HG02642 (cell line): ENCODE measurements around the gene HLA-DQB1.
"Not testable (repeated sequence)": the region's sequence is repeated elsewhere in the genome, so short reads cannot be mapped to it uniquely, and the experiment has no call there.

Source experiments
- ATAC-seq: cut with Tn5 transposase; IDR thresholded peaks from one replicate; pipeline ENCODE4 v1.9.1; 2021; ENCODE audit warnings: mild to moderate bottlenecking; ENCODE audit not compliant: unreplicated experiment, poor library complexity

Gene HLA-DQB1

DNA sequence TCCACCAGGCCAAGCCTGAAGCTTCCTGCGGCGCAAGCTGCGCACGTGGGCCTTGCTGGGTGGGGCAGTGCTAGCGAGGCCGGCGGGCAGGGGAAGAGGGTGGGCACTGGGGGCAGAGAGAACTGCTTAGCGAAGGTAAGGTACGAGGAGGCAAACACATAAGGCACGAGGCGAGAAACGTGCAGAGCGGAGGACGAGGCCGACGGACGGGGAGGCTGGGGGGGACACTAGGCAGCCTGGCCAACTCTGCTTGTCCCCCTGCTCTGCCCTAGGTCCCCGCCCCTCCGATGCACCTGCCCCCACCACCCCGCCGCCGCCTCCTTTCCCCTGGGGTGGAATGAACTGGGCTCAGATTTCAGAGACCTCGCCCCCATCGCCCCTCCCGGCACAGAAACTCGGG, 2.1 kb downstream of the HLA-DQB1 start:
- no peak for ATAC-seq

DNA sequence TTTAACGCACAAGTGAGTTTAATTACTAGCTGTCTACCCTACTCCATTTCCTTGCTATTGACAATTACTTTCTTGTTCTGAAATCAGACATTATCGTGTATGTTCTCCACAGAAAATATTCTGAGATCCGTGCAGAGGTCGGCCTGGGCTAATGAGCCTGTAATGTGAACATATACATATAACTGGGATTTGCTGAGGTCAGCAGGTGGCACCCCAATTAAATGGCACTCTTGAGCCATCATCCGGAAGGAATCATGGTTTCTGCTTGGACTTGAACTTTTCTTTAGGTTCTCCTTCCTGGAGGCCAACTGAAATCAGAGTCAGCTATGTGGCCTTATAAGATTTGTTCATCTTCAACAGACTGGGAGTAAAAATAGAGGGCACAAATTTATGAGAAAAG, 3.6 kb downstream of the HLA-DQB1 start:
- no peak for ATAC-seq

DNA sequence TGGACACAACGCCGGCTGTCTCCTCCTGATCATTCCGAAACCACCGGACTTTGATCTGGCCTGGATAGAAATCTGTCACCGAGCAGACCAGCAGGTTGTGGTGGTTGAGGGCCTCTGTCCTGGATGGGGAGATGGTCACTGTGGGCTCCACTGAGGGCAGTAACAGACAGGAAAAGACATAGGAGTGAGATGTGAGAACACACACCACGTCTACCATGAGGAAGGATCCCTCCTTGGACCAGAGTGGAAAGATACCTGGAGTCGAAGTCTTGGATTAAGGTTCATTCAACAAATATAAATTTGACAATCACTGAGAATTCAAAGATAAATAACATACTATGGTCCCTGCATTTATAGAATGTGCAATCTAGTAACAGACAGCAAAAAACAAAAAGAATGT, 4.4 kb downstream of the HLA-DQB1 start:
- ATAC-seq, result no peak

DNA sequence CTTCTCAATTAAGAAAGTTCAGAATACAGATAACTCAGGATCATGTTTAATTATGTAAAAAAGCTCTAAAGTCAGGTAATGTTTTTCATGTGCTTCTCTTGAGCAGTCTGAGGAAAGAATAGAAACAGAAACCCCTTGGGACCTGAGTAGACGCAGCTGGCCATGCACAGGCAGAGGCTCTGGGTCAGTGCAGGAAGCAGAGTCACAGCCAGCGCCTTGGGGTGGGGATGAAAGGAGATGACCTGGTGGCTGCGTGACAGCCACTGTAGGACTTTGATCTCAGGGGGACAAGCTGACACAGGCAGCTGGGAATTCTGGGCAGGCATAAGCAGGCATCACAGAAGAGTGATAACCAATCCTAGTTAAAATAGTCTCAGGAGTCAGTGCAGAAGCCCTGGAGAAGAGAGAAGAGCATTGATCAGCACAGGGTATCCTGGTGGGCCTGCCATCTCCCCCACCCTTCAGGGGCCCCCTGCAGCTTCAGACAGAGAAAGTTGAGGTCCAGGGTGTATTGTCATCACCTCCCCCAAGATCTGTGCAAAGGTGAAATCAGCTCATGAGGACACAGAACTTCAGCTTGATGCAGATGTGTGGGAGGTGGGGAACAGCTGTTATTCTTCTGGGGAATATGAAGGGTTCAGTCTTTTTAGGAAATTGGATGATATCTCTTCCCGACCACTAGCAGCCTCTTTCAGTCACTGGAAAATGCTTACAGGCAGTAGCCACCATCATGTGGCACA, 6.4 kb downstream of the HLA-DQB1 start:
- peak; percentile 77 for ATAC-seq

DNA sequence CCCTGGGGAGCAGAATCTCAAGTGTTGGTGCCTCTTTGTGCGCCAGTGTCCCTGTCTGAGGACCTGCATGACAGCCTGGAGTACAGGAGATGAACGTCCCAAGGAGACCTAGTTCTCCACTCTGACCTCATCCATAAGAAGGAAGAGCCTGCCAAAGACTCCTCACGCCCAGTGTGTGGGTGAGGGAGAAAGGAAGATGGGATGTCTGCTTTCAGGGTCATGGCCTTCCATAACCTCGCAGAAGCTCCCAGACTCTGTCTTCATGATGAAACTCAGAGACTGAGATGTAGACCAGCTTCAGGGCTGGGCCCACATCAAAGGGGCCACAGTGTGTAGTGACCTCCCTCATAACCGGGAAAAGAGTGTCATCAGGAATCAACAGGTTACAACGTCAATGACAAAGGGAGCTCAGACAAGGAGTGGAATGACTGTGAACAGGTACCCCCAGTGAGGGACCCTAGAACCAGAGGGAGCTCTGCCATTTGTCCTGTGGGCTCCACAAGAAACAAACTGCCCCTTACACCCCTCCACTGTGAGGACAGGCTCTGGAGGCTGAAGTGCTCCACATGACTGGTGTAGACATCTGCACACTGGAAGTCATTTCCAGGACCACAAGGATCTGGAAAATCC, 8.1 kb downstream of the HLA-DQB1 start:
- ATAC-seq, result no peak

DNA sequence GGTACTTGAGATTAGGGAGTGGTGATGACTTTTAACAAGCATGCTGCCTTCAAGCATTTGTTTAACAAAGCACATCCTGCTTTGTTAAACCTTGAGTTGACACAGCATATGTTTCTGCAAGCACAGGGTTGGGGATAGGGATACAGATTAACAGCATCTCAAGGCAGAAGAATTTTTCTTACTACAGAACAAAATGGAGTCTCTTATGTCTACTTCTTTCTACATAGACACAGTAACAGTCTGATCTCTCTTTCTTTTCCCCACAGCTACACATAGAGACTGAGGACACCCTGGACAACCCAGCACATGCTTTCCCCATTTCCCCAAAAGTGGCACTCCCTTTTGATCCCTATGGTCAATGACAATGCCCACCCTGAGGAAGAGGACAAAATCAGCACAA, 8.6 kb downstream of the HLA-DQB1 start:
- ATAC-seq, result not testable (repeated sequence)

DNA sequence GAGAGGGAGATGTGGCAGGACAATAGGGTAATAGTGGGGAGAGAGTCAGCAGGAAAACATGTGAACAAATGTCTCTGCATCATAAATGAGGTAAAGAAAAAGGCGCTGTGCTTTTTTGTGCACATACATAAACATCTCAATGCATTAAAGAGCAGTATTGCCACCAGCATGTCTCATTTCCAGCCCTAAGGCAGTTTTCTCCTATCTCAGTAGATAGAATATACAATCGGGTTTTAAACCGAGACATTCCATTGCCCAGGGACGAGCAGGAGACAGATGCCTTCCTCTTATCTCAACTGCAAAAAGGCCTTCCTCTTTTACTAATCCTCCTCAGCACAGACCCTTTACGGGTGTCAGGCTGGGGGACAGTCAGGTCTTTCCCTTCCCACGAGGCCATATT, 9.1 kb downstream of the HLA-DQB1 start:
- not testable (repeated sequence) for ATAC-seq

DNA sequence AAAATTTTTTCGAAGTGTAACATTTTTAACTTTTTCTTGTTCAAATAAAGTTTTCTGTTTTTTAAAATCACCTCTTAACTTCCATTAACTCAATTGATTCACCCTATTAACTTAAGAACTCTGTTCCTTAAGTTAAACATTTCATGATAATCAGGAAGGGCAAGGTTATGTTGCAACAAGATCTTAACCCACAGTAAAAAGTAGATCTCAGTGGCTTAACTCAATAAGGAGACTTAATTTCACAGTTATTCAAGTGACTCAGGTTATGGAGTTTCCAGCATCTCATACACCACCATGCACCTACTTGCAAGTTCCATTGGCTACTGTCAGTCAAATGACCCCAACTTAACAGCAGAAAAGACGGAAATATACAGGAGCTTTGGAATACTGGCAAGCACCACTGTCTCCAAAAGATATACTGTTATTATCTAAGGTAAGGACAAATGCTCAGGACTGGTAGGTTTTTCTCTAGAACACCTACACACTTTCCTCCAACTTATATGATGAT, 11.2 kb downstream of the HLA-DQB1 start:
- ATAC-seq, result no peak

DNA sequence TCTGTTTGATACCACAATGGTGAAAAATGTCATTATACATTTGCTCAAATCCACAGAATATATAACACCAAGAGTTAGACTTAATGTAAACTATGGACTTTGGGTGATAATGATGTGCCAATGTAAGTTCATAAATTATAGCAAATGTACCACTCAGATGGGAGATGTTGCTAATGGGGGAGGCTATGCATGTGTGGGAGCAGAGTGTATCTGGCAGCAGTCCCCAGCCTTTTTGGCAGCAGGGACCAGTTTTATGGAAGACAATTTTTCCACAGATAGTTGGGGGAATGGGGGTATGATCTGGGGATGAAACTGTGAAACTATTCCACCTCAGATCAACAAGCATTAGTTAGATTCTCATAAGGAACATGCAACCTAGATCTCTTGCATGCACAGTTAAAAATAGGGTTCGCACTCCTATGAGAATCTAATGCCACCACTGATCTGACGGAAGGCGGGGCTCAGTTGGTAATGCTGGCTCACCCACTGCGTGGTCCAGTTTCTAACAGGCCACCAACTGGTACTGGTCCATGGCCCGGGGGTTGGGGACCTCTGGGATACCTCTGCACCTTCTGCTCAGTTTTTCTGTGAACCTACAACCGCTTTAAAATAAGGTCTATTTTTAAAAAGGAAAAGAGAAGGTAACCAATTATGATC, 21.3 kb downstream of the HLA-DQB1 start:
- ATAC-seq, result no peak

DNA sequence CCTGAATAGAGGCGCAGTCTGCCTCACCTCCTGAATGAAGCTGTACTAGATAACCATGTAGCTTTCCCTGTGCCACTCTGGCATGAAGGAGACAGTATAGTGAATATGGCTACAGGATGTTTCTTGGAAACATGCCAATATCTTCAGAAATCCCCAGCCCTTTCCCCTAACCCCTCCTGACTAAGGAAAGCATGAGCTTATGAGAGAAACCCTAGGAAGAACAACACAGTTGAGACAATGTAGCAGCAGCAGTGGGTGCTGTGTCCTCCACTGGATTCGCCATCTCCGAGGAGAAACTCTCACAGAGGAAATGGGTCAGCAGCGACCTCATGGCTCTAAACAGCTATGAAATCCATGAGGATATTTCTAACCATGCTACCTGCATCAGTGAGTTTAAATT, 22.6 kb downstream of the HLA-DQB1 start:
- ATAC-seq, result no peak

DNA sequence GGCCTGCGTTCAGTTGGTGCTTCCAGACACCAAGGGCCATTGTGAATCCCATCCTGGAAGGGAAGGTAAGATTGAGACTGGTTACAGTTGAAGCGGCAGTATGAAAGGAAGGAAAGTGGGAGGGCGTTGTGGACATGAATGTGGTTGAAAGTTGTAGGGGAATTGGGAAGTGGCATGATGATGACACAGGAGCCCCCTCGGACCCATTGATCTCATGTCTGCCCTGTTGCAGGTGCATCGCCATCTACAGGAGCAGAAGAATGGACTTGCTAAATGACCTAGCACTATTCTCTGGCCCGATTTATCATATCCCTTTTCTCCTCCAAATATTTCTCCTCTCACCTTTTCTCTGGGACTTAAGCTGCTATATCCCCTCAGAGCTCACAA, 23.7 kb downstream of the HLA-DQB1 start:
- no peak for ATAC-seq

DNA sequence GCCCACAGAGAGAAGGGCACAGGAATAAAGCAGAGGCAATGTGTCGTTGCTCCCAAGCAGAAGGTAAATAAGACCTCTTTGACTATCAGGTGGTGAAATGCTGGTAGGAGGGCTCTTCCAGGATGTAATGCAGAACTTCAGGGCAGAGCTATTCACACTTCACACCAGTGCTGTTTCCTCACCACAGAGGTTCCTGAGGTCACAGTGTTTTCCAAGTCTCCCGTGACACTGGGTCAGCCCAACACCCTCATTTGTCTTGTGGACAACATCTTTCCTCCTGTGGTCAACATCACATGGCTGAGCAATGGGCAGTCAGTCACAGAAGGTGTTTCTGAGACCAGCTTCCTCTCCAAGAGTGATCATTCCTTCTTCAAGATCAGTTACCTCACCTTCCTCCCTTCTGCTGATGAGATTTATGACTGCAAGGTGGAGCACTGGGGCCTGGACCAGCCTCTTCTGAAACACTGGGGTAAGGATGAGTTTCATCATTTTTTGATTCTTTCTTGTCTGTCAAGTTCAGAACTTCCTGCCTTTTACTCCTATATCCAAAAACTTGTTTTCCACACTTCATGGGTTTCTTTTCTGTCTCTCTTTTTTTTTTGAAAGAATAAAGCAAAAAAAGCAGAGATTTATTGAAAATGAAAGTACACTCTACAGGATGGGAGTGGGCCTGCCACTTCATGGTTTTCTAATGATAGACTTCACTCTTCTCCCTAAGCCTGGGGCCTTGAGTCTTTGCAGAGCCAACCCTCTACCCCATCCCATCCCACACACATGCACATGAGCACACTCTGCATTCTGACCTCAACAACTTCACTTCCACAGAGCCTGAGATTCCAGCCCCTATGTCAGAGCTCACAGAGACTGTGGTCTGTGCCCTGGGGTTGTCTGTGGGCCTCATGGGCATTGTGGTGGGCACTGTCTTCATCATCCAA, 24.4 kb downstream of the HLA-DQB1 start:
- ATAC-seq, result not testable (repeated sequence)

DNA sequence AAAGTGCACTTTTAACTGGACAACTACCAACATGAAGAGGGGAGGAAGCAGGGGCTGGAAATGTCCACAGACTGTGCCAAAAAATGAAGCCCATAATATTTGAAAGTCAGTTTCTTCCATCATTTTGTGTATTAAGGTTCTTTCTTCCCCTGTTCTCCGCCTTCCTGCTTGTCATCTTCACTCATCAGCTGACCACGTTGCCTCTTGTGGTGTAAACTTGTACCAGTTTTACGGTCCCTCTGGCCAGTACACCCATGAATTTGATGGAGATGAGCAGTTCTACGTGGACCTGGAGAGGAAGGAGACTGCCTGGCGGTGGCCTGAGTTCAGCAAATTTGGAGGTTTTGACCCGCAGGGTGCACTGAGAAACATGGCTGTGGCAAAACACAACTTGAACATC, 25.3 kb downstream of the HLA-DQB1 start:
- no peak for ATAC-seq

DNA sequence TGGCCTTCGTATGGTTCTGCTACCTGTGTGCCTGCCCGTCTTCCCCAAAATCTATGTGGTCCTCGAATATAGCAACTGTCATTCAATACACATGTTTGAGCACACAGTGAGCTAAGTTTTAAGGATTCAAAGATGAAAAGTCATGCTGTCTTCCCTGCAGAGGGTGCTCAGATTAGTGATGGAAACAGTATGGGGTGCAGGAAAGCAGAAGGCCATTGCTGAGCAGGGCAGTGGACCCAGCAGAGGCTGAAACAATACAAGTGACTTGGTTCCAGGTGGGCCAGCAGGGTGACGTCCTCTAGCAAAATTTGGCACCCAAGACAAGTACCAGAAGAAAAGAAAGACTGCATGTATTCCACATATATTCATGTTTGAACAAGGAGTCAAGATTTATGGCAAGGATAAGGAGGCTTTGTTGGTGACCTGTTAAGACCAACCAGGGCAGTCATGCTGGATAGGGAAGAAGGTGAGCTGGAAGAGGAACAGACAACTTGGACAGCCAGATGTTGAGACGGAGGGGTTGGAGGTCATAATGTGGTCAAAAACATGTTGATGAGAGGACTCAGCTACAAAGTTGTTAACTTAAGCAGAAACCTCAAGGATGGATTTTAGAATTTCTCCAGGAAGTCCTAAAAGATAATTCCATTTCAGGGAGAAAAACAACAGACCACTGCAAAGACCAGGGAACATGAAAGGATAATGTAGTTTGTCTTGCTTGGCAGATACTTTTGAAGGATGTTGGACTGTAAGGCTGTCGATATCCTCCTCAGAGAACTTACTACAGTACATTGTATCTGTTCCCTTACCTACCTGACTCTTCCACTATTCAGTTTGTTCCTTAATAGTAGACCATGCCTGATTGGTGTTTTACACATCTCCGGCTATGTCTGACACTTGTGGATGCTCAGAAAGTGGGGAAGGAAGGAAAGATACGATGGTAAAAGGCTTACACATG, 26.7 kb downstream of the HLA-DQB1 start:
- ATAC-seq, result no peak

DNA sequence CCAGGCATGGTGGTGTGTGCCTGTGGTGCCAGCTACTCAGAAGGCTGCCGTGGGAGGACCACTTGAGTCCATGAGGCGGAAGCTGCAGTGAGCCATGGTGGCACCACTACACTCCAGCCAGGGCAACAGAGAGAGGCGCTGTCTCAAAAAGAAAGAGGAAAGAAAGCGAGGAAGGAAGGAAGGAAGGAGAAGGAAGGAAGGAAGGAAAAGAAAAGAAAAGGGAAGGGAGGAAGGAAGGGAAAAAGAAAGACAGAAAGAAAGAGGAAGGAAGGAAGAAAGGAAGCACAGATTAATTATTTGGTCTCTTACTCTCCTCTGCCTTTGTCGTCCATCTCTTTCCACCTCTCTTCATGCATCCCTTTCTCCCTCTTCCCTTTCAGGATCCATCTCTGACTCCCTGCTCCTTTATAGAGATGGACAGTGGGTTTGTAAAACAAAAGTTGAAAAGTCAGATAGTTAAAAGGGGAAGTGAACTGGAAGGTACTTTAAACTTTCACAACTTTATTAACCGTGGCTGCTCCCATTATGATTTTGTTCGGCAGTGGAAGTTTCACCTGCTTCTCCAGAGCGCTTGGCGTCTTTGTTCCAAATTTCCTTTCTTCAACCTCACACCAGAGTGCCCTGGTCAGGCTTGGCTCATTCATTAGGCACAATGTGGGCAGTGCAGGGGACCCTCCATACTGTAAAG, 27.8 kb downstream of the HLA-DQB1 start:
- ATAC-seq, result no peak

DNA sequence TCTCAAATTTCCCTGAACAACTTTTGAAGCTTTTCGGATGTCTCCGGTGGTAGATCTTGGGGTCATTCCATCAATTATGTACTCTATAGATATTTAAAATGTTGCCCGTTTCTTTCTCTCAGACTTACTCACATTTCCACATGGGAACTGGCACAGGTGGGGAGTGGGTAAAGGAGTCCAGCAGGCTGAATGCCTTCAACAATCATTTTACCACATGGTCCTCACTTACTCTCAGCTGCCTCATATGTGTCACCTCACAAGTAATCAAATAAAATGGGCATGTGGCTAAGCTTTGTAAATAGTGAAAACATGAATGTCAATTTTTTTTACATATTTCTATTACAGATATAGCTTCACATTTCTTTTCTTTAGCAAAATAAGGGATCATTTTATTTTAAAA, 28.6 kb downstream of the HLA-DQB1 start:
- no peak for ATAC-seq

DNA sequence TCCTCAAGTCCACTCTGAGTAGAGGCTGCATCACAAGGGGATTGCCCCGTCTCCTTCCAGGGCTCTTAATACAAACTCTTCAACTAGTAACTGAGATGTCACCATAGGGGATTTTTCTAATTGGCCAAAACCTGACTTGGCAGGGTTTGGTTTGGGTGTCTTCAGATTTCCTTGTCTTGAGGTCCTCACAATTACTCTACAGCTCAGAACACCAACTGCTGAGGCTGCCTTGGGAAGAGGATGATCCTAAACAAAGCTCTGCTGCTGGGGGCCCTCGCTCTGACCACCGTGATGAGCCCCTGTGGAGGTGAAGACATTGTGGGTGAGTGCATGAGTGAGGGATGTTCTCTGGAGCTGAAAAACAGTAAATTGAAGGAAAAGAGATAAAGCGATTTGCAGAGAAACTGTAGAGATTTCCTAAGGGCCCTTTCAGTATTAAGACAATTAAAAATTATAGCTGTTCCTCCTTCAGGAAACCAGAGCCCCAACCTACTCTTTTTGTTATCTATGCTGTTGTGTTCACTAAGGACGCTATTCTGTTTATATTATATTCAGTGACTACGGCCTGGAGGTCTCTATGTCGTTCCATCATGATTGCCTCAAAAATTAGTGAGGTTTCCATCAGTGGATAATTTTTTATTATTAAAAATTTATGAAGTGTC, 29.1 kb downstream of the HLA-DQB1 start, which contains the start of gene HLA-DQA1:
TSS of gene HLA-DQA1 (plus strand) at position 188 of the 662 bp plus-strand sequence. CDS start at position 241, 53 bp downstream.
- ATAC-seq, result peak; percentile 65

DNA sequence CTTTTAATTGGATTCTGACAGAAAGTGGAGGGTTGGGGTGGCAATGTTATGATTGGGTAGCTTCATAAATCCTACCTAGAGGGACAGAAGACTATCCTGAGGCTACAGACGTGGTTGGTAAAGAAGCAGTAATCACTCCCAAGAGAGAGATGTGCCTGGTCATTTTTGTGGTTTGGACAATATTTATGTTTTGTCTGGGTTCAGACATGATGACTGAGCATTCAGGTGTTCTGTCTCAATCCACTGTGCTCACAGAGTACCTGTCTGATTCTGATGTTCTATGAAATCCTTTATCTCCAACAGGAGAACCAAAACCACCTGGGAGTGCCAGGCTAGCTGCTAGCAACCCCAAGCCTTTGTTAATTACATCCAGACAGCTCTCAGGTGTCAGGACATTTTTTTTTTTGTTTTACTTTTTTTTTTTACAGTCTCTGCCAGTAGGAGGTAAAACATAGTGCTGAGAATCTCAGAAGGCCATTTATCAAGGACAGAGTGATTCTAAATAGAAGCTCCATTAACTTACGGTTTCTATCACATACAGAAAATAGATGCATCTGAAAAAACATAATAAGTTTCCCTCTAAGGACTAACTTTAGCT, 30.8 kb downstream of the HLA-DQB1 start:
- no peak for ATAC-seq
